Measurements from ENCODE around the gene SYT9. TPM values are rescaled to one million over a fixed set of nuclear protein-coding genes. Genes with fewer than 3 reads are reported as not detected.

The SYT9 gene
- total and polyA plus RNA-seq, 2 of the 4 experiments (the other 2 are of a cell fraction): not detected

GRCh38 chr11:7511401-7511800 is 259.7 kb downstream of the SYT9 start:
- BruUV-seq (replicated peaks): no TSS peak
- H3K23ac ChIP-seq (ENCODE audit: low read depth, low read length): no peak overlapping the region
- no peaks in the 10 kb centered on the region for H3K79me1 ChIP-seq (ENCODE audit: low read depth in 1 of 2, low read length in 2 of 2)
- POLR2A ChIA-PET (ENCODE audit: unreplicated experiment): no interaction called here
- no peak overlapping the region for H3K4ac ChIP-seq (ENCODE audit: low read depth, low read length)
- H4K20me1 ChIP-seq (ENCODE audit: insufficient read depth, low read length): no peaks in the 10 kb centered on the region
- H3K56ac ChIP-seq (ENCODE audit: extremely low read depth, insufficient read depth, low read length): no peak overlapping the region
- no peak overlapping the region for H3K4me3 ChIP-seq (ENCODE audit: insufficient read depth, low read depth, low read length)
- WGBS, 2 experiments (ENCODE audit: extremely low coverage in 2 of 2, insufficient read length in 1 of 2): 50% methylated on average over 4 of the region's 5 CpGs; no CpG with 5 or more reads in 1 of the 2 experiments
- no peak overlapping the region for H4K8ac ChIP-seq (ENCODE audit: low read depth in 2 of 2, low read length in 2 of 2)
- H3K36me3 ChIP-seq (ENCODE audit: control insufficient read depth, insufficient read depth, low read length): no peaks in the 10 kb centered on the region
- H2BK15ac ChIP-seq (ENCODE audit: low read depth, low read length): no peak overlapping the region
- no peaks in the 10 kb centered on the region for H3K9me3 ChIP-seq (ENCODE audit: control insufficient read depth, insufficient read depth, low read length)
- no peaks in the 10 kb centered on the region for H3K9me1 ChIP-seq (ENCODE audit: insufficient read depth, low read length)
- in situ Hi-C loops (cut with MboI; ENCODE audit: low sequenced_read_pairs) (no loop called here), dilution Hi-C loops (cut with HindIII; ENCODE audit: low sequenced_read_pairs, unreplicated experiment) (no loop called here), intact Hi-C loops (cut with micrococcal nuclease) (loop anchor here (5.0 kb wide), 1 partner anchor 414 kb away; no protein-coding TSS in a partner anchor)
- no peak overlapping the region for H3K14ac ChIP-seq (replicated peaks; ENCODE audit: low read depth, low read length)
- no peak overlapping the region for H2AK9ac ChIP-seq (replicated peaks; ENCODE audit: low read depth, low read length, poor library complexity)
- no peak overlapping the region for H2AK5ac ChIP-seq (ENCODE audit: low read depth, low read length)
- no peak overlapping the region for H2BK5ac ChIP-seq (ENCODE audit: low read depth, low read length, poor library complexity, severe bottlenecking)
- H3K18ac ChIP-seq (ENCODE audit: low read depth, low read length): no peak overlapping the region
- H4K91ac ChIP-seq (ENCODE audit: insufficient read depth, low read depth, low read length): no peak overlapping the region
- no peak overlapping the region for H3K27ac ChIP-seq (ENCODE audit: insufficient read depth, low read length)
- no peak overlapping the region for H2BK20ac ChIP-seq (ENCODE audit: low read depth, low read length)
- ATAC-seq (ENCODE audit: low read depth): no peak
- H3K9ac ChIP-seq (ENCODE audit: low read depth, low read length): no peak overlapping the region
- CTCF ChIA-PET: interaction anchor here (0.5 kb wide), 1 partner anchor 43 kb away, joined by 3 read pairs; no protein-coding TSS in a partner anchor
- TF ChIP-seq MAZ (IDR thresholded peaks at IDR 0.05; ENCODE audit: borderline replicate concordance, low read depth, low read length): no peak
- TF ChIP-seq BHLHE40 (IDR thresholded peaks at IDR 0.05; ENCODE audit: low read depth, low read length): no peak
- no peak for TF ChIP-seq ELK1 (IDR thresholded peaks at IDR 0.05; ENCODE audit: borderline replicate concordance, low read depth, low read length)
- no peak for TF ChIP-seq RAD21 (IDR thresholded peaks at IDR 0.05; ENCODE audit: low read length)
- no peak for TF ChIP-seq CEBPB (IDR thresholded peaks at IDR 0.05; ENCODE audit: low read depth, low read length)
- TF ChIP-seq RCOR1 (IDR thresholded peaks at IDR 0.05; ENCODE audit: insufficient replicate concordance, low read length): no peak
- no peak for TF ChIP-seq NFE2L2 (IDR thresholded peaks at IDR 0.05; ENCODE audit: low read depth, low read length)
- no peak for TF ChIP-seq RFX5 (IDR thresholded peaks at IDR 0.05; ENCODE audit: low read depth, low read length)
- TF ChIP-seq, protein P1, sequence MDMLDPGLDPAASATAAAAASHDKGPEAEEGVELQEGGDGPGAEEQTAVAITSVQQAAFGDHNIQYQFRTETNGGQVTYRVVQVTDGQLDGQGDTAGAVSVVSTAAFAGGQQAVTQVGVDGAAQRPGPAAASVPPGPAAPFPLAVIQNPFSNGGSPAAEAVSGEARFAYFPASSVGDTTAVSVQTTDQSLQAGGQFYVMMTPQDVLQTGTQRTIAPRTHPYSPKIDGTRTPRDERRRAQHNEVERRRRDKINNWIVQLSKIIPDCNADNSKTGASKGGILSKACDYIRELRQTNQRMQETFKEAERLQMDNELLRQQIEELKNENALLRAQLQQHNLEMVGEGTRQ (IDR thresholded peaks at IDR 0.05; ENCODE audit: low read depth, low read length): no peak; the same call in 1 of the 2 replicates
- TF ChIP-seq SMC3 (IDR thresholded peaks at IDR 0.05; ENCODE audit: low read depth, low read length): no peak
- TF ChIP-seq FOS (IDR thresholded peaks at IDR 0.05; ENCODE audit: low read depth, low read length): no peak
- no peak for TF ChIP-seq MAFK (IDR thresholded peaks at IDR 0.05; ENCODE audit: low read depth, low read length)
- TF ChIP-seq, protein P2, sequence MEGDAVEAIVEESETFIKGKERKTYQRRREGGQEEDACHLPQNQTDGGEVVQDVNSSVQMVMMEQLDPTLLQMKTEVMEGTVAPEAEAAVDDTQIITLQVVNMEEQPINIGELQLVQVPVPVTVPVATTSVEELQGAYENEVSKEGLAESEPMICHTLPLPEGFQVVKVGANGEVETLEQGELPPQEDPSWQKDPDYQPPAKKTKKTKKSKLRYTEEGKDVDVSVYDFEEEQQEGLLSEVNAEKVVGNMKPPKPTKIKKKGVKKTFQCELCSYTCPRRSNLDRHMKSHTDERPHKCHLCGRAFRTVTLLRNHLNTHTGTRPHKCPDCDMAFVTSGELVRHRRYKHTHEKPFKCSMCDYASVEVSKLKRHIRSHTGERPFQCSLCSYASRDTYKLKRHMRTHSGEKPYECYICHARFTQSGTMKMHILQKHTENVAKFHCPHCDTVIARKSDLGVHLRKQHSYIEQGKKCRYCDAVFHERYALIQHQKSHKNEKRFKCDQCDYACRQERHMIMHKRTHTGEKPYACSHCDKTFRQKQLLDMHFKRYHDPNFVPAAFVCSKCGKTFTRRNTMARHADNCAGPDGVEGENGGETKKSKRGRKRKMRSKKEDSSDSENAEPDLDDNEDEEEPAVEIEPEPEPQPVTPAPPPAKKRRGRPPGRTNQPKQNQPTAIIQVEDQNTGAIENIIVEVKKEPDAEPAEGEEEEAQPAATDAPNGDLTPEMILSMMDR (conservative IDR thresholded peaks at IDR 0.05; ENCODE audit: low read depth, low read length): no peak
- TF ChIP-seq POLR2A (IDR thresholded peaks at IDR 0.05; ENCODE audit: low read depth, low read length): no peak
- no peak for TF ChIP-seq MXI1 (IDR thresholded peaks at IDR 0.05; ENCODE audit: borderline replicate concordance, low read depth, low read length)
- no peak for TF ChIP-seq CHD1 (IDR thresholded peaks at IDR 0.05; ENCODE audit: low read depth, low read length)
- H3K4me2 ChIP-seq (ENCODE audit: low read depth, low read length): no peak overlapping the region
- DNase-seq: no peak
- no peak overlapping the region for H2AFZ ChIP-seq (replicated peaks; ENCODE audit: low read length, poor library complexity)
- peaks cover 20% of the 10 kb centered on the region for H3K27me3 ChIP-seq (ENCODE audit: control insufficient read depth, insufficient read depth, low read length)
- H2BK120ac ChIP-seq (ENCODE audit: low read depth, low read length): no peak overlapping the region
- H4K5ac ChIP-seq (ENCODE audit: low read depth, low read length): no peak overlapping the region
- peaks cover 2% of the 10 kb centered on the region; the same call in 1 of the 2 replicates for H3K4me1 ChIP-seq (ENCODE audit: control insufficient read depth, insufficient read depth, low read length)
